HepG2 (cell line): ENCODE data around the gene RAB2B. TPM values are rescaled to one million over a fixed set of nuclear protein-coding genes. Genes with fewer than 3 reads are reported as not detected.

ENCODE experiments used
- ATAC-seq: fragments of 200-7000 bp; cut with Tn5 transposase; 3 replicates; pipeline ENCODE4 v1.9.1; 2020; ENCODE audit warnings: mild to moderate bottlenecking, moderate library complexity
- BruUV-seq: library from RNA; stranded (reverse); fragments of 400-500 nt; replicated peaks from 2 replicates; lab custom pipeline; 2021; lab: Mats Ljungman, UMichigan
- CTCF ChIA-PET: fragments of 300-600 bp; formaldehyde crosslinking; extraction: SDS; loops from one replicate; lab custom pipeline; 2021; ENCODE audit warnings: low total read pairs, inconsistent platforms, low intra/inter-chr PET ratio; lab: Yijun Ruan, JAX
- POLR2A ChIA-PET: fragments of 350-600 bp; sonication (Branson Sonifier 250); formaldehyde crosslinking; loops from one replicate; lab custom pipeline; 2020; ENCODE audit warnings: antibody characterized with exemption, inconsistent platforms; lab: Yijun Ruan, JAX
- DNase-seq: peaks from one replicate; pipeline ENCODE4 v3.0.0-alpha.2; 2015; ENCODE audit warnings: low spot score
- FAIRE-seq: peaks from 3 replicates; lab custom pipeline; 2011; peaks lifted over from hg19 to GRCh38; lab: Jason Lieb, UNC
- H2AFZ ChIP-seq: one replicate; pipeline ENCODE4 v1.6.1; 2011; ENCODE audit warnings: low read length, inconsistent platforms
- H3K27ac ChIP-seq: fragments of 300-600 bp; 3 replicates; pipeline ENCODE4 v1.8.0; 2011; ENCODE audit warnings: mixed run types, mild to moderate bottlenecking, mixed read lengths, low read length, inconsistent platforms; ENCODE audit not compliant: insufficient read depth; ENCODE audit errors: extremely low read length
- H3K27me3 ChIP-seq, 2 experiments: fragments of 200-600 bp in 1 of 2; 2 replicates in 1 of 2; 3 replicates in 1 of 2; pipeline versions ENCODE4 v1.6.0 to v1.8.0; 2011; ENCODE audit warnings: low read length in 2 of 2, mild to moderate bottlenecking in 2 of 2, moderate library complexity in 2 of 2, inconsistent platforms in 1 of 2; ENCODE audit not compliant: insufficient read depth in 2 of 2, control insufficient read depth in 1 of 2
- H3K36me3 ChIP-seq, 2 experiments: fragments of 200-600 bp in 1 of 2; replicated peaks in 1 of 2; 2 replicates in 1 of 2; 3 replicates in 1 of 2; pipeline versions ENCODE4 v1.5.1 to v1.8.0; 2011; ENCODE audit warnings: low read length in 2 of 2, inconsistent platforms in 1 of 2; ENCODE audit not compliant: insufficient read depth in 2 of 2, control insufficient read depth in 1 of 2
- H3K4me1 ChIP-seq: 2 replicates; pipeline ENCODE4 v1.5.1; 2012; ENCODE audit warnings: low read length, inconsistent platforms; ENCODE audit not compliant: insufficient read depth
- H3K4me2 ChIP-seq: 2 replicates; pipeline ENCODE4 v1.6.0; 2011; ENCODE audit warnings: low read depth, low read length, inconsistent platforms
- H3K4me3 ChIP-seq, 3 experiments: fragments of 200-600 bp in 1 of 3; sonication (generic), shearing (Covaris generic) in 1 of 3; replicated peaks in 1 of 3; 2 replicates each; pipeline ENCODE4 v1.5.1; 2011 to 2016; ENCODE audit warnings: low read length in 3 of 3, inconsistent platforms in 2 of 3, low read depth in 2 of 3, mild to moderate bottlenecking in 2 of 3, control low read depth in 1 of 3, mixed read lengths in 1 of 3; ENCODE audit not compliant: insufficient read depth in 1 of 3
- H3K79me2 ChIP-seq: one replicate; pipeline ENCODE4 v1.6.1; 2011; ENCODE audit warnings: low read length, inconsistent platforms; ENCODE audit not compliant: insufficient read depth
- H3K9ac ChIP-seq: 2 replicates; pipeline ENCODE4 v1.6.0; 2011; ENCODE audit warnings: mild to moderate bottlenecking, low read depth, low read length, inconsistent platforms; ENCODE audit not compliant: insufficient read depth
- H3K9me3 ChIP-seq: 2 replicates; pipeline ENCODE4 v1.5.1; 2012; ENCODE audit warnings: mild to moderate bottlenecking, low read length
- H4K20me1 ChIP-seq: 2 replicates; pipeline ENCODE4 v1.6.0; 2011; ENCODE audit warnings: inconsistent platforms, mild to moderate bottlenecking, low read length, moderate library complexity; ENCODE audit not compliant: insufficient read depth
- ATAD3A ChIP-seq: sonication (generic); formaldehyde crosslinking; IDR thresholded peaks from 2 replicates; pipeline ENCODE4 v1.4.0; 2020; ENCODE audit warnings: missing genetic modification reagents
- CBFB ChIP-seq: sonication (generic); formaldehyde crosslinking; IDR thresholded peaks from 2 replicates; pipeline ENCODE4 v1.4.0; 2020; ENCODE audit warnings: missing genetic modification reagents
- CENPX ChIP-seq: sonication (generic); formaldehyde crosslinking; IDR thresholded peaks from 2 replicates; pipeline ENCODE4 v1.9.0; 2021; ENCODE audit warnings: mild to moderate bottlenecking, missing genetic modification reagents, moderate library complexity
- HOXA5 ChIP-seq: sonication (generic); formaldehyde crosslinking; IDR thresholded peaks from 2 replicates; pipeline ENCODE4 v1.4.0; 2020; ENCODE audit warnings: missing genetic modification reagents
- IKZF4 ChIP-seq: sonication (generic); formaldehyde crosslinking; IDR thresholded peaks from 2 replicates; pipeline ENCODE4 v1.5.1; 2020; ENCODE audit warnings: borderline replicate concordance, mild to moderate bottlenecking, low read depth, missing genetic modification reagents; ENCODE audit errors: not compliant biosample characterization
- MLX ChIP-seq: IDR thresholded peaks from 2 replicates; pipeline ENCODE4 v1.6.1; 2016
- REXO4 ChIP-seq: sonication (generic); formaldehyde crosslinking; IDR thresholded peaks from 2 replicates; pipeline ENCODE4 v1.8.0; 2022; ENCODE audit warnings: missing genetic modification reagents, mild to moderate bottlenecking, borderline replicate concordance
- RFX5 ChIP-seq: IDR thresholded peaks from 2 replicates; pipeline ENCODE4 v1.6.1; 2011; ENCODE audit warnings: low read depth, low read length, improper control_type of control experiment
- SMAD3 ChIP-seq: sonication (generic); formaldehyde crosslinking; IDR thresholded peaks from 2 replicates; pipeline ENCODE4 v1.4.0; 2020; ENCODE audit warnings: missing genetic modification reagents
- SMC3 ChIP-seq: IDR thresholded peaks from 2 replicates; pipeline ENCODE4 v1.6.1; 2011; ENCODE audit warnings: low read length, improper control_type of control experiment
- SOX5 ChIP-seq: IDR thresholded peaks from 2 replicates; pipeline ENCODE4 v1.6.1; 2016; ENCODE audit warnings: borderline replicate concordance
- SP5 ChIP-seq: IDR thresholded peaks from 2 replicates; pipeline ENCODE4 v1.6.1; 2016; ENCODE audit warnings: low read depth, borderline replicate concordance
- ZKSCAN1 ChIP-seq: fragments of 150-350 bp; IDR thresholded peaks from 2 replicates; pipeline ENCODE4 v1.6.1; 2014; ENCODE audit warnings: low read length
- ZNF33A ChIP-seq: sonication (generic); formaldehyde crosslinking; IDR thresholded peaks from 2 replicates; pipeline ENCODE4 v1.5.1; 2020; ENCODE audit warnings: missing genetic modification reagents, mild to moderate bottlenecking, moderate library complexity, borderline replicate concordance
- ZNF558 ChIP-seq: sonication (generic); formaldehyde crosslinking; IDR thresholded peaks from 2 replicates; pipeline ENCODE4 v1.9.0; 2022; ENCODE audit warnings: mild to moderate bottlenecking, missing genetic modification reagents, borderline replicate concordance
- ZNF839 ChIP-seq: sonication (generic); formaldehyde crosslinking; IDR thresholded peaks from 2 replicates; pipeline ENCODE4 v1.4.0; 2020; ENCODE audit warnings: missing genetic modification reagents, mild to moderate bottlenecking, borderline replicate concordance
- WGBS: methylation state at CpG from one replicate; pipeline ENCODE4 v1.1.6; 2017; ENCODE audit warnings: low lambda C conversion rate; 5-methylcytosine and 5-hydroxymethylcytosine counted together
- in situ Hi-C: cut with HindIII; loops from 2 replicates; pipeline ENCODE4 v1.10.0; 2017; ENCODE audit warnings: low pct_unique_long_range_greater_than_20kb; ENCODE audit not compliant: extremely low pct_ligation_motif_present
- intact Hi-C: fragments of 100-400 bp; cut with micrococcal nuclease; formaldehyde crosslinking; loops from one replicate; pipeline ENCODE4 v1.10.0; 2022; ENCODE audit not compliant: unreplicated experiment
- polyA plus RNA-seq, 8 experiments: library from polyadenylated mRNA; depleted of rRNA in 3 of 8; stranded (reverse) in 7 of 8; unstranded in 1 of 8; fragments of >200 nt; fragmentation: Illumina TruSeq in 4 of 8; extraction: Trizol in 4 of 8; gene quantifications; 2 replicates each; pipeline versions ENCODE4 v1.2.1 to v1.2.3, GENCODE V29; 2011 to 2016; ENCODE audit warnings: low read depth in 4 of 8, missing spikeins in 1 of 8, mixed read lengths in 1 of 8; ENCODE audit not compliant: insufficient read depth in 1 of 8
- total RNA-seq, 5 experiments: library from RNA; depleted of rRNA; stranded (reverse); fragments of >200 nt; fragmentation: Illumina TruSeq; extraction: Trizol; gene quantifications; 2 replicates each; pipeline ENCODE4 v1.2.3, GENCODE V29; 2016; ENCODE audit warnings: low read depth in 1 of 5
- TF ChIP-seq, protein P1 (sequence below): sonication (generic); formaldehyde crosslinking; IDR thresholded peaks from 2 replicates; pipeline ENCODE4 v1.4.0; 2020; ENCODE audit warnings: missing genetic modification reagents
- TF ChIP-seq, protein P2 (sequence below): sonication (generic); formaldehyde crosslinking; IDR thresholded peaks from 2 replicates; pipeline ENCODE4 v1.4.0; 2020; ENCODE audit warnings: missing genetic modification reagents, mild to moderate bottlenecking, borderline replicate concordance

The RAB2B gene
- total and polyA plus RNA-seq, 2 of the 13 experiments (the other 11 are each of a cell fraction or from before 2014, with no cell fraction given), result 36.0 to 60.6 TPM

- Histone ChIP-seq H3K27ac (peak within 1 kb of the TSS; percentile 69), H3K27me3 (no peaks in the 10 kb centered on the region), H3K9ac (peak within 1 kb of the TSS; percentile 80), H2AFZ (peak within 1 kb of the TSS; percentile 89), H3K79me2 (no peaks in the 10 kb centered on the region), H4K20me1 (no peaks in the 10 kb centered on the region), H3K36me3 (no peaks in the 10 kb centered on the region), H3K9me3 (no peaks in the 10 kb centered on the region), H3K4me3 (peak within 1 kb of the TSS; percentile 77 to 83 (median 78)), H3K4me1 (peaks cover 40% of the 10 kb centered on the region), H3K4me2 (peak within 1 kb of the TSS; percentile 82)
- POLR2A ChIA-PET, result interaction anchor here (0.8 to 10.8 kb wide), 16 partner anchors 9 to 142 kb away, joined by 3 to 173 read pairs (median 5); partner anchors contain the start of genes CHD8, METTL3 and SUPT16H
- CTCF ChIA-PET, result no interaction called here
- no peak for FAIRE-seq
- in situ Hi-C loops (no loop called here), intact Hi-C loops (loop anchor here (1.0 kb wide), 2 partner anchors 15 to 31 kb away; partner anchors contain the start of gene METTL3)
- no TSS peak for BruUV-seq
- DNase-seq, result peak; percentile 79
- peak; percentile 84 for ATAC-seq
- WGBS, result 19% methylated on average over 43 of the region's 43 CpGs
- TF ChIP-seq CBFB (CRISPR knock-in tag), result no peak
- no peak for TF ChIP-seq ZNF33A (CRISPR knock-in tag)
- TF ChIP-seq ZNF558, result no peak
- no peak for TF ChIP-seq ZKSCAN1
- TF ChIP-seq SOX5 (CRISPR knock-in tag), result peak; percentile 37; the same call in 1 of the 2 replicates
- no peak for TF ChIP-seq ZNF839 (CRISPR knock-in tag)
- peak; percentile 87 for TF ChIP-seq SP5 (CRISPR knock-in tag)
- no peak for TF ChIP-seq SMC3
- TF ChIP-seq REXO4 (CRISPR knock-in tag), result no peak
- peak; percentile 40; the same call in 1 of the 2 replicates for TF ChIP-seq HOXA5 (CRISPR knock-in tag)
- no peak for TF ChIP-seq MLX
- no peak for TF ChIP-seq CENPX (CRISPR knock-in tag)
- TF ChIP-seq, protein P1, sequence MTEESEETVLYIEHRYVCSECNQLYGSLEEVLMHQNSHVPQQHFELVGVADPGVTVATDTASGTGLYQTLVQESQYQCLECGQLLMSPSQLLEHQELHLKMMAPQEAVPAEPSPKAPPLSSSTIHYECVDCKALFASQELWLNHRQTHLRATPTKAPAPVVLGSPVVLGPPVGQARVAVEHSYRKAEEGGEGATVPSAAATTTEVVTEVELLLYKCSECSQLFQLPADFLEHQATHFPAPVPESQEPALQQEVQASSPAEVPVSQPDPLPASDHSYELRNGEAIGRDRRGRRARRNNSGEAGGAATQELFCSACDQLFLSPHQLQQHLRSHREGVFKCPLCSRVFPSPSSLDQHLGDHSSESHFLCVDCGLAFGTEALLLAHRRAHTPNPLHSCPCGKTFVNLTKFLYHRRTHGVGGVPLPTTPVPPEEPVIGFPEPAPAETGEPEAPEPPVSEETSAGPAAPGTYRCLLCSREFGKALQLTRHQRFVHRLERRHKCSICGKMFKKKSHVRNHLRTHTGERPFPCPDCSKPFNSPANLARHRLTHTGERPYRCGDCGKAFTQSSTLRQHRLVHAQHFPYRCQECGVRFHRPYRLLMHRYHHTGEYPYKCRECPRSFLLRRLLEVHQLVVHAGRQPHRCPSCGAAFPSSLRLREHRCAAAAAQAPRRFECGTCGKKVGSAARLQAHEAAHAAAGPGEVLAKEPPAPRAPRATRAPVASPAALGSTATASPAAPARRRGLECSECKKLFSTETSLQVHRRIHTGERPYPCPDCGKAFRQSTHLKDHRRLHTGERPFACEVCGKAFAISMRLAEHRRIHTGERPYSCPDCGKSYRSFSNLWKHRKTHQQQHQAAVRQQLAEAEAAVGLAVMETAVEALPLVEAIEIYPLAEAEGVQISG, result peak; percentile 63
- no peak for TF ChIP-seq RFX5
- no peak for TF ChIP-seq ATAD3A (CRISPR knock-in tag)
- TF ChIP-seq, protein P2, sequence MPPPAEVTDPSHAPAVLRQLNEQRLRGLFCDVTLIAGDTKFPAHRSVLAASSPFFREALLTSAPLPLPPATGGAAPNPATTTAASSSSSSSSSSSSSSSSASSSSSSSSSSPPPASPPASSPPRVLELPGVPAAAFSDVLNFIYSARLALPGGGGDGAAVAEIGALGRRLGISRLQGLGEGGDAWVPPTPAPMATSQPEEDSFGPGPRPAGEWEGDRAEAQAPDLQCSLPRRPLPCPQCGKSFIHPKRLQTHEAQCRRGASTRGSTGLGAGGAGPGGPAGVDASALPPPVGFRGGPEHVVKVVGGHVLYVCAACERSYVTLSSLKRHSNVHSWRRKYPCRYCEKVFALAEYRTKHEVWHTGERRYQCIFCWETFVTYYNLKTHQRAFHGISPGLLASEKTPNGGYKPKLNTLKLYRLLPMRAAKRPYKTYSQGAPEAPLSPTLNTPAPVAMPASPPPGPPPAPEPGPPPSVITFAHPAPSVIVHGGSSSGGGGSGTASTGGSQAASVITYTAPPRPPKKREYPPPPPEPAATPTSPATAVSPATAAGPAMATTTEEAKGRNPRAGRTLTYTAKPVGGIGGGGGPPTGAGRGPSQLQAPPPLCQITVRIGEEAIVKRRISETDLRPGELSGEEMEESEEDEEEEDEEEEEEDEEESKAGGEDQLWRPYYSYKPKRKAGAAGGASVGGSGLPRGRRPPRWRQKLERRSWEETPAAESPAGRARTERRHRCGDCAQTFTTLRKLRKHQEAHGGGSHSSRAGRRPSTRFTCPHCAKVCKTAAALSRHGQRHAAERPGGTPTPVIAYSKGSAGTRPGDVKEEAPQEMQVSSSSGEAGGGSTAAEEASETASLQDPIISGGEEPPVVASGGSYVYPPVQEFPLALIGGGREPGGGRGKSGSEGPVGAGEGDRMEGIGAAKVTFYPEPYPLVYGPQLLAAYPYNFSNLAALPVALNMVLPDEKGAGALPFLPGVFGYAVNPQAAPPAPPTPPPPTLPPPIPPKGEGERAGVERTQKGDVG (CRISPR knock-in tag), result 0 out of 2 replicates have a peak, but pooled peaks have one; percentile 28
- TF ChIP-seq IKZF4 (CRISPR knock-in tag), result no peak
- TF ChIP-seq SMAD3 (CRISPR knock-in tag), result no peak
These were observed 49.4 kb upstream of the RAB2B start, which contains the start of gene SALL2 for GRCh38 chr14:21525962-21526671. Gene SALL2 (minus strand): TSS chr14:21526346. CDS start chr14:21526127, 219 bp downstream.
